ENCODE results near the gene SART3.

SART3 gene

GRCh38 chr12:108567406-108568337 is 6.7 kb upstream of the SART3 start:
- no peak overlapping the region for H3K4ac ChIP-seq (ENCODE audit: low read depth, low read length)
- no peak overlapping the region for H3K23ac ChIP-seq (ENCODE audit: low read length)
- peak overlapping the region; percentile 14 for H2BK5ac ChIP-seq (ENCODE audit: low read depth, low read length, poor library complexity)
- DNase-seq = peak in 1 of 2 donors; percentile 10
- H3K14ac ChIP-seq (ENCODE audit: low read length) = no peak overlapping the region
- no peak overlapping the region for H2BK12ac ChIP-seq (ENCODE audit: low read length)
- H4K12ac ChIP-seq (ENCODE audit: low read depth, low read length) = no peak overlapping the region
- no peaks in the 10 kb centered on the region for H3K27me3 ChIP-seq (ENCODE audit: insufficient read depth, low read length)
- peaks cover 7 to 8% of the 10 kb centered on the region in 2 experiments for H3K4me1 ChIP-seq (ENCODE audit: control insufficient read depth in 1 of 2, insufficient read depth in 2 of 2, low read length in 2 of 2)
- no peak overlapping the region for H3K18ac ChIP-seq (ENCODE audit: low read length)
- WGBS (ENCODE audit: extremely low coverage, insufficient coverage, insufficient read length) = no CpG with 5 or more reads among the region's 7 CpGs
- no peak overlapping the region for H3K9ac ChIP-seq (ENCODE audit: low read length)
- peaks cover 25% of the 10 kb centered on the region for H3K79me1 ChIP-seq (ENCODE audit: low read length)
- peaks cover 6% of the 10 kb centered on the region for H3K79me2 ChIP-seq (ENCODE audit: control insufficient read depth, insufficient read depth, low read length, poor library complexity)
- H2AFZ ChIP-seq (ENCODE audit: insufficient read depth, low read length, poor library complexity) = no peak overlapping the region
- H4K8ac ChIP-seq (ENCODE audit: low read depth, low read length) = no peak overlapping the region
- H3K4me3 ChIP-seq (ENCODE audit: low read depth, low read length) = no peak overlapping the region
- no peak overlapping the region for H3K4me2 ChIP-seq (ENCODE audit: low read length)
- H2BK120ac ChIP-seq (ENCODE audit: insufficient read depth, low read length, poor library complexity) = no peak overlapping the region
- H4K91ac ChIP-seq (ENCODE audit: low read depth, low read length) = no peak overlapping the region
- H3K9me3 ChIP-seq (ENCODE audit: insufficient read depth, low read depth, low read length) = no peaks in the 10 kb centered on the region
- H2AK5ac ChIP-seq (ENCODE audit: low read length) = no peak overlapping the region
- peaks cover 20 to 47% of the 10 kb centered on the region in 2 experiments for H3K36me3 ChIP-seq (ENCODE audit: control insufficient read depth in 1 of 2, insufficient read depth in 2 of 2, low read length in 2 of 2)
- H3K27ac ChIP-seq (ENCODE audit: low read depth, low read length) = peak overlapping the region; percentile 28

- WGBS (ENCODE audit: extremely low coverage, insufficient coverage, insufficient read length) = no CpG with 5 or more reads among the region's 4 CpGs
- peak overlapping the region; percentile 18 for H2AK5ac ChIP-seq (ENCODE audit: low read length)
- no peak overlapping the region for H3K9ac ChIP-seq (ENCODE audit: low read length)
- peaks cover 7 to 9% of the 10 kb centered on the region in 2 experiments for H3K4me1 ChIP-seq (ENCODE audit: control insufficient read depth in 1 of 2, insufficient read depth in 2 of 2, low read length in 2 of 2)
- H3K79me1 ChIP-seq (ENCODE audit: low read length) = peaks cover 29% of the 10 kb centered on the region
- H3K27ac ChIP-seq (ENCODE audit: low read depth, low read length) = peak overlapping the region; percentile 31
- no peak overlapping the region for H2BK120ac ChIP-seq (ENCODE audit: insufficient read depth, low read length, poor library complexity)
- no peaks in the 10 kb centered on the region for H3K27me3 ChIP-seq (ENCODE audit: insufficient read depth, low read length)
- H3K79me2 ChIP-seq (ENCODE audit: control insufficient read depth, insufficient read depth, low read length, poor library complexity) = peaks cover 10% of the 10 kb centered on the region
- H3K18ac ChIP-seq (ENCODE audit: low read length) = no peak overlapping the region
- no peak overlapping the region for H3K4me3 ChIP-seq (ENCODE audit: low read depth, low read length)
- no peak overlapping the region for H3K4me2 ChIP-seq (ENCODE audit: low read length)
- H3K4ac ChIP-seq (ENCODE audit: low read depth, low read length) = no peak overlapping the region
- peak overlapping the region; percentile 18 for H2BK12ac ChIP-seq (ENCODE audit: low read length)
- peak overlapping the region; percentile 50 for H4K91ac ChIP-seq (ENCODE audit: low read depth, low read length)
- no peak overlapping the region for H4K12ac ChIP-seq (ENCODE audit: low read depth, low read length)
- no peak overlapping the region for H2BK5ac ChIP-seq (ENCODE audit: low read depth, low read length, poor library complexity)
- DNase-seq = no peak
- no peak overlapping the region for H3K23ac ChIP-seq (ENCODE audit: low read length)
- H3K9me3 ChIP-seq (ENCODE audit: insufficient read depth, low read depth, low read length) = no peaks in the 10 kb centered on the region
- H3K36me3 ChIP-seq (ENCODE audit: control insufficient read depth in 1 of 2, insufficient read depth in 2 of 2, low read length in 2 of 2) = peaks cover 20 to 47% of the 10 kb centered on the region in 2 experiments
- peak overlapping the region; percentile 9 for H4K8ac ChIP-seq (ENCODE audit: low read depth, low read length)
- H3K14ac ChIP-seq (ENCODE audit: low read length) = peak overlapping the region; percentile 42
- no peak overlapping the region for H2AFZ ChIP-seq (ENCODE audit: insufficient read depth, low read length, poor library complexity)
Measured at GRCh38 chr12:108566452-108566851, 5.5 kb upstream of the SART3 start.

- Histone ChIP-seq H2BK5ac (ENCODE audit: low read depth, low read length, poor library complexity) (peak overlapping the region; percentile 54), H4K12ac (ENCODE audit: low read depth, low read length) (no peak overlapping the region), H2BK12ac (ENCODE audit: low read length) (peak overlapping the region; percentile 69), H3K9ac (ENCODE audit: low read length) (no peak overlapping the region), H3K79me2 (ENCODE audit: control insufficient read depth, insufficient read depth, low read length, poor library complexity) (peaks cover 10% of the 10 kb centered on the region), H3K27me3 (ENCODE audit: insufficient read depth, low read length) (no peaks in the 10 kb centered on the region), H3K4ac (ENCODE audit: low read depth, low read length) (peak overlapping the region; percentile 15), H3K36me3 (ENCODE audit: control insufficient read depth in 1 of 2, insufficient read depth in 2 of 2, low read length in 2 of 2) (peaks cover 20 to 47% of the 10 kb centered on the region in 2 experiments), H3K18ac (ENCODE audit: low read length) (peak overlapping the region; percentile 29), H2AFZ (ENCODE audit: insufficient read depth, low read length, poor library complexity) (no peak overlapping the region), H3K27ac (ENCODE audit: low read depth, low read length) (peak overlapping the region; percentile 31), H2AK5ac (ENCODE audit: low read length) (peak overlapping the region; percentile 73), H4K8ac (ENCODE audit: low read depth, low read length) (peak overlapping the region; percentile 54), H4K91ac (ENCODE audit: low read depth, low read length) (peak overlapping the region; percentile 39), H3K4me2 (ENCODE audit: low read length) (no peak overlapping the region), H3K4me1 (ENCODE audit: control insufficient read depth in 1 of 2, insufficient read depth in 2 of 2, low read length in 2 of 2) (peaks cover 3 to 9% of the 10 kb centered on the region in 2 experiments), H3K4me3 (ENCODE audit: low read depth, low read length) (no peak overlapping the region), H3K9me3 (ENCODE audit: insufficient read depth, low read depth, low read length) (no peaks in the 10 kb centered on the region), H3K23ac (ENCODE audit: low read length) (no peak overlapping the region), H3K79me1 (ENCODE audit: low read length) (peaks cover 29% of the 10 kb centered on the region), H2BK120ac (ENCODE audit: insufficient read depth, low read length, poor library complexity) (peak overlapping the region; percentile 56), H3K14ac (ENCODE audit: low read length) (peak overlapping the region; percentile 66)
- DNase-seq = peak in 1 of 2 donors; percentile 16
- no CpG with 5 or more reads among the region's 2 CpGs for WGBS (ENCODE audit: extremely low coverage, insufficient coverage, insufficient read length)
Measured at GRCh38 chr12:108565976-108566375, 5.0 kb upstream of the SART3 start.

GRCh38 chr12:108565146-108565545 is 4.2 kb upstream of the SART3 start:
- Histone ChIP-seq H3K4me1 (ENCODE audit: control insufficient read depth in 1 of 2, insufficient read depth in 2 of 2, low read length in 2 of 2) (peaks cover 2 to 9% of the 10 kb centered on the region in 2 experiments), H3K4me3 (ENCODE audit: low read depth, low read length) (no peak overlapping the region), H3K23ac (ENCODE audit: low read length) (no peak overlapping the region), H3K18ac (ENCODE audit: low read length) (peak overlapping the region; percentile 47), H2BK120ac (ENCODE audit: insufficient read depth, low read length, poor library complexity) (peak overlapping the region; percentile 37), H3K9ac (ENCODE audit: low read length) (peak overlapping the region; percentile 42), H3K9me3 (ENCODE audit: insufficient read depth, low read depth, low read length) (no peaks in the 10 kb centered on the region), H2AFZ (ENCODE audit: insufficient read depth, low read length, poor library complexity) (no peak overlapping the region), H3K27ac (ENCODE audit: low read depth, low read length) (peak overlapping the region; percentile 50), H3K4ac (ENCODE audit: low read depth, low read length) (peak overlapping the region; percentile 51), H3K79me1 (ENCODE audit: low read length) (peaks cover 31% of the 10 kb centered on the region), H3K36me3 (ENCODE audit: control insufficient read depth in 1 of 2, insufficient read depth in 2 of 2, low read length in 2 of 2) (peaks cover 20 to 47% of the 10 kb centered on the region in 2 experiments), H4K91ac (ENCODE audit: low read depth, low read length) (peak overlapping the region; percentile 64), H2AK5ac (ENCODE audit: low read length) (peak overlapping the region; percentile 73), H4K12ac (ENCODE audit: low read depth, low read length) (no peak overlapping the region), H3K27me3 (ENCODE audit: insufficient read depth, low read length) (no peaks in the 10 kb centered on the region), H4K8ac (ENCODE audit: low read depth, low read length) (peak overlapping the region; percentile 40), H3K4me2 (ENCODE audit: low read length) (no peak overlapping the region), H3K14ac (ENCODE audit: low read length) (peak overlapping the region; percentile 55), H2BK12ac (ENCODE audit: low read length) (peak overlapping the region; percentile 35), H2BK5ac (ENCODE audit: low read depth, low read length, poor library complexity) (peak overlapping the region; percentile 4), H3K79me2 (ENCODE audit: control insufficient read depth, insufficient read depth, low read length, poor library complexity) (peaks cover 17% of the 10 kb centered on the region)
- DNase-seq = no peak
- WGBS (ENCODE audit: extremely low coverage, insufficient coverage, insufficient read length) = no CpG with 5 or more reads among the region's 3 CpGs
